Prostate gland (tissue), 2 donors: ENCODE data around the gene ACSM2A. TPM values are rescaled to one million over a fixed set of nuclear protein-coding genes. Genes with fewer than 3 reads are reported as not detected.
"Not testable (repeated sequence)": the region's sequence is repeated elsewhere in the genome, so short reads cannot be mapped to it uniquely, and the experiment has no call there.

ENCODE experiments used
- DNase-seq: peaks from one replicate; pipeline ENCODE4 v3.0.0-alpha.2; 2019; ENCODE audit warnings: low spot score
- H3K27ac ChIP-seq, 2 donors: fragments of 200-600 bp; sonication (generic); 2 replicates each; pipeline ENCODE4 v1.5.1; 2017 to 2019
- H3K27me3 ChIP-seq: fragments of 200-600 bp; sonication (generic); replicated peaks from 2 replicates; pipeline ENCODE4 v1.5.1; 2019; ENCODE audit not compliant: insufficient read depth
- H3K36me3 ChIP-seq, 2 donors: fragments of 200-600 bp; sonication (generic); 1 replicate in 1 of 2; 2 replicates in 1 of 2; pipeline versions ENCODE4 v1.5.1 to v1.8.1; 2017 to 2019
- H3K4me1 ChIP-seq: fragments of 200-600 bp; sonication (generic); replicated peaks from 2 replicates; pipeline ENCODE4 v1.5.1; 2019
- H3K4me3 ChIP-seq, 2 donors: fragments of 200-600 bp; sonication (generic); 2 replicates each; pipeline ENCODE4 v1.5.1; 2017 to 2019
- H3K9me3 ChIP-seq: fragments of 200-600 bp; sonication (generic); 2 replicates; pipeline ENCODE4 v1.5.1; 2017
- CTCF ChIP-seq, 4 experiments: fragments of 200-600 bp in 2 of 4; fragments of 450-650 bp in 2 of 4; sonication (generic) in 2 of 4; IDR thresholded peaks; 1 replicate in 3 of 4; 2 replicates in 1 of 4; pipeline ENCODE4 v1.5.1; 2016 to 2019; ENCODE audit warnings: antibody characterized with exemption in 4 of 4, mild to moderate bottlenecking in 2 of 4, moderate library complexity in 2 of 4
- POLR2A ChIP-seq: fragments of 450-650 bp; IDR thresholded peaks from one replicate; pipeline ENCODE4 v1.6.1; 2016; ENCODE audit warnings: antibody characterized with exemption, mild to moderate bottlenecking
- POLR2AphosphoS5 ChIP-seq: sonication (generic); formaldehyde crosslinking; IDR thresholded peaks from one replicate; pipeline ENCODE4 v1.6.1; 2017; ENCODE audit warnings: antibody characterized with exemption
- WGBS: methylation state at CpG from one replicate; pipeline ENCODE4 v1.1.5; 2018; 5-methylcytosine and 5-hydroxymethylcytosine counted together
- intact Hi-C: fragments of 100-400 bp; cut with DNase I; formaldehyde crosslinking; loops from one replicate; pipeline ENCODE4 v1.14.2; 2022
- total RNA-seq, 2 donors: library from RNA; depleted of rRNA; stranded (reverse); fragments of >200 nt; gene quantifications; one replicate each; pipeline ENCODE4 v1.1.0, GENCODE V29; 2016

The ACSM2A gene
- under 1 TPM in 1 of 2 donors, not detected in 1; 0.17 TPM for total RNA-seq

GRCh38 chr16:20451364-20451763 lies at the start of gene ACSM2A:
Gene ACSM2A, plus strand, starts transcription at chr16:20451521. Its CDS starts 8,594 bp downstream, at chr16:20460115.
- WGBS, result no CpG with 5 or more reads among the region's 1 CpG
- H3K9me3 ChIP-seq, H3K27ac ChIP-seq, H3K36me3 ChIP-seq, intact Hi-C loops, H3K27me3 ChIP-seq, H3K4me1 ChIP-seq, H3K4me3 ChIP-seq, DNase-seq: not testable (repeated sequence)

DNA sequence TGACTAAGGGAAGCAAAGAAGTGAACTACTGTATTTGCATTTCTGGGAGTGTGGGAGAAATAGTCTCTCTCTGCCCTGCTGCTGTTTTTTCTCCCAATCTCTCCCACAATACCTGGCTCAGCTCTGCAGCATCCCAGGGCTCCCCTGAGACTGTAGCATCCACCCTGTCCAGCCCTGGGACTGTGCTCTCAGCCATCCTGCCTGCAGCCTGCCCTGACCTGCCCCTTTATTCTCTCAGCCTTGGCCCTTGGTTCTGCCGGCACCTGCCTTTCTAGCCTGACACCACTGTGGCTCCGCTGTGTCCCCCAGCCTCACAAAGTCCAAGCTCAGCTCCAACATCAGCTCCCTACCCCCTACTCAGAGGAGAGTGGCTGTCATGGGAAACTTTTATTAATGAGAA lies 48.7 kb upstream of the ACSM2A start:
- 87% methylated on average over 2 of the region's 2 CpGs for WGBS
- TF ChIP-seq POLR2AphosphoS5 (no peak), POLR2A (no peak), CTCF (IDR thresholded peaks at IDR 0.05) (no peak)
- H3K4me3 ChIP-seq, result no peak overlapping the region
- H3K36me3 ChIP-seq, result no peaks in the 10 kb centered on the region
- intact Hi-C loops, result no loop called here
- no peaks in the 10 kb centered on the region for H3K27me3 ChIP-seq
- no peaks in the 10 kb centered on the region for H3K4me1 ChIP-seq
- DNase-seq, result no peak
- H3K27ac ChIP-seq, result no peak overlapping the region
- H3K9me3 ChIP-seq, result no peaks in the 10 kb centered on the region

GRCh38 chr16:20404637-20405036 lies 46.7 kb upstream of the ACSM2A start, which contains the start of gene PDILT:
Gene PDILT, minus strand, starts transcription at chr16:20404737. Its CDS starts 5,437 bp downstream, at chr16:20399300.
- no peak for TF ChIP-seq POLR2AphosphoS5
- TF ChIP-seq POLR2A, result no peak
- no peak for TF ChIP-seq CTCF (IDR thresholded peaks at IDR 0.05)
- Histone ChIP-seq H3K27me3 (no peaks in the 10 kb centered on the region), H3K4me3 (no peak within 1 kb of the TSS), H3K27ac (no peak within 1 kb of the TSS), H3K9me3 (no peaks in the 10 kb centered on the region), H3K4me1 (no peaks in the 10 kb centered on the region), H3K36me3 (no peaks in the 10 kb centered on the region)
- DNase-seq, result no peak
- intact Hi-C loops, result no loop called here
- 88% methylated on average over 2 of the region's 2 CpGs for WGBS

- TF ChIP-seq CTCF (IDR thresholded peaks at IDR 0.05) (no peak), POLR2AphosphoS5 (no peak), POLR2A (no peak)
- no peaks in the 10 kb centered on the region for H3K27me3 ChIP-seq
- H3K27ac ChIP-seq, result no peak within 1 kb of the TSS
- H3K4me1 ChIP-seq, result no peaks in the 10 kb centered on the region
- H3K4me3 ChIP-seq, result no peak within 1 kb of the TSS
- no peaks in the 10 kb centered on the region for H3K9me3 ChIP-seq
- intact Hi-C loops, result no loop called here
- 69% methylated on average over 6 of the region's 6 CpGs for WGBS
- DNase-seq, result no peak
- H3K36me3 ChIP-seq, result no peaks in the 10 kb centered on the region
Measured at GRCh38 chr16:20409398-20410120, 41.8 kb upstream of the ACSM2A start, which contains the start of gene ACSM5. Gene ACSM5, plus strand, starts transcription at chr16:20409534. Its CDS starts 1,951 bp downstream, at chr16:20411485.

DNA sequence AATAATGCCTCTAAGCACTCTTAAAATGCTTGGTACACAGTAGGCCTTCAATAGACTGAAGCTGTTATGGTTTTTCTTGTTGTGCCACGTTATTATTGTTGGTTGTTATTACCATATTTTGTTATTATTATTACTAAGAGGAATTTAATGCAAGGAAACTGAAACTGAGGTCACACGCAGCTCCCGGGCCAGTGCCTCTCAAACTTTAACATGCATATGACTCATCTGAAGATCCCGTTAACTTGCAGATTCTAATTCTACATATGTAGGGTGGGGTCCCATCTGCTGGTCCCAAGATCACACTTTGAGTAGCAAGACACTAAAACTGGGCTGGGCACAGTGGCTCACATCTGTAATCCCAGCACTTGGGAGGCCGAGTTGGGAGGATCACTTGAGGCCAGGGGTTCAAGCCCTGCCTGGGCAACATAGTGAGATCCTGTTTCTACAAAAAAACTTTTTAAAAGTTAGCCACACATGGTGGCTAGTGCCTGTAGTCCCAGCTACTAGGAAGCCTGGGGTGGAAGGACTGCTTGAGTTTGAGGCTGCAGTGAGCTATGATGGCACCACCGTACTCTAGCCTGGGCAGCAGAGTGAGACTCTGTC lies 41.1 kb upstream of the ACSM2A start:
- Histone ChIP-seq H3K27me3 (no peaks in the 10 kb centered on the region), H3K4me3 (no peak overlapping the region), H3K4me1 (no peaks in the 10 kb centered on the region), H3K27ac (no peak overlapping the region), H3K36me3 (no peaks in the 10 kb centered on the region), H3K9me3 (no peaks in the 10 kb centered on the region)
- no peak for DNase-seq
- WGBS, result 80% methylated on average over 6 of the region's 6 CpGs
- intact Hi-C loops, result no loop called here
- no peak for TF ChIP-seq POLR2AphosphoS5
- TF ChIP-seq CTCF (IDR thresholded peaks at IDR 0.05), result no peak
- TF ChIP-seq POLR2A, result no peak
